Stimulated activated CD4-positive, alpha-beta T cell treated with anti-CD3 and anti-CD28 coated beads, TNF-alpha, amount 100 ng/mL, for 1 hour (primary cell): ENCODE data around the gene IBA57.
"Not testable (repeated sequence)": the region's sequence is repeated elsewhere in the genome, so short reads cannot be mapped to it uniquely, and the experiment has no call there.

Source experiments
- DNase-seq, 3 donors: peaks; one replicate each; pipeline ENCODE4 v3.0.0-alpha.2; 2020; ENCODE audit warnings: low read depth in 3 of 3, low spot score in 1 of 3

The IBA57 gene

DNA sequence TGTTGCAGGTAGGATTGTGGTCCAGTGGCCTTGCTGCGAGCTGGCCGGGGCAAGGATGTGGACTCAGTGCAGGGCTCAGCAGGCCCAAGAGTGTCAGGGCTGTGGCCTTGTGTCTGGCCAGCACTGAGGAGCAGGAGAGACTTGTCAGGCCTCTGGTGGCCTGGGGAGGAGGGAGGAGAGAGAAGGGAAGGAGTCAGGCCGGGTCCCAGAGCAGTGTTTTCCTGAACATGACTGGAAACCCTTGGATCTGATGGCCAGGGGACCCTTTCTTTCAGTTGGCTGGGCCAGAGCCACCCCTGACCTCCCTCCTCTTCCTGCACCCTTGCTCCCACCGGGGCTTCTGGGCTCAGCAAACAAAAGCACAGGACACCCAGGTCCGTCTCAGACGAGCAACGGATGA is 5.1 kb downstream of the IBA57 start:
- no peak for DNase-seq

DNA sequence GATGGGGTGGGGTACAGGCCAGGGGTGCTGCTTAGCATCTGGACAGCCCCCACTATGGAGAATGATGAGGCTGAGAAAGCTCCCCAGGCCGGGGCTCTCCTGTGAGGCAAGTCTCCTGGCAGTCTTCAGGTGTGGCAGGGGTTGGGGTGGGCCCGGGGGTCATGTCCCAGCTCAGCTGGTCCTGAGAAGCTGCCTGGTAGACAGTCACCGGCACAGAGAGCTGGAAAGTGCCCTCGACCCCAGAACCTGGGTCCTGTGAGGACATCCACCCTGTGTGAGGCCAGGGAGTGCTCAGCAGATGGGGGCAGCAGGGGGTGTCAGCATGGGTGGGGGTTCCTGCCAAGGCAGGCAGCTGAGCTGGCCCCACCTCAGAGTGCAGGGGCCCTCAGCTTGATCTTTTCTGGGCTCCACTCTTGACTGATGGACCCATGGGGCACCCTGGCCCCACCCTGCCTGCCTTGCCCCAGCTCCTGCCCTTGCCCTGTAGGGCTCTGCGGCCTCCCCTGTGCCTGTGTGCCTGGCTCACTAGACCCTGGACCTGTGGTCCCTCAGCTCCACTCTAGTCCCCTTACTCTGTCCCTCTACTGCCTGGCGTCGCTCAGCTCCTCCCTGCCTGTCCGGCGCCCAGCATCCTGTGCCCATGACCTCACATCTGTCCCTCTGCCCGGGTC is 5.8 kb downstream of the IBA57 start:
- no peak for DNase-seq

DNA sequence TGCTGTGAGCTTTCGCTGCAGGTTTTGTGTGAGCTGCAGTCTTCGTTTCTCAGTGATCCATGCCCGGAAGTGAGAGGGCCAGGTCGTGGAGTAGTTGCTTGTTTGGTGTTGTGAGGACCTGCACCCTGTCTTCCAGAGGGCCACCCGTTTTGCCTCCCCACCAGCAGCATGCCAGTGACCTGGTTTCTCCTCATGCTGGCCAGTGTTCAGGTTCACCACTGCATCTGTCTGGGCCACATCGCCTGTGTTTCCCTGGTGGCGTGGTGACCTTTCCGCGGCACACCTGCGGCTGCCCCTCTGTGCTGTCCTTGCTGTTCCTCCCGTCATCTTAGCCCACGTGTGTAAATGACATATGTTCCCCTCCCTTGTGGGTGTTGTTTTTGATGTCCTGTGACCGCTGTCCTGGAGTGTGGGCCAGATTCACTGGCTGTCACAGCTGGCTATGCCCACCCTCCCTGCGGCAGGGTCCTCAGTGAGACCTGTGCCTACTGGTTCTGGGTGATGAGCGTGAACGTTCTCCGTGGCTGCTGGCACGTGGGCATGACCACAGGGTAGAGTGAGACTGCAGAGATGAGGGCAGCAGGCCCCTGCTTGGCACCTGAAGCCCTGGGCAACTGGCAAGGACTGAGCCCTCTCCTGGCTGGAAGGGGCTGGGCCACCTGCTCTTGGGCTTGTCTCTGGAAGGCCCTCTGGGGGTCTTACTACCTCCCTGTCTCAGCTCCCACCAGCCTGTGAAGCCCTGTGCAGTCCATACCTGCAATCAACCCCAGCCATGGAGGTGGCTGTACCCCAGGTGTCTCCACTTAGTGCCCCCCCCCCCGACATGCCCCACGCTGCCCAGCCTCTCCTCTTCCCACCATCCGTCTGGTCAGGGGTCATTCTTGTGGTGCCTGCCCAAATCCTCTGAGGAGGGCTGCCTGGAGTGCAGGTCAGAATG is 7.3 kb downstream of the IBA57 start:
- no peak for DNase-seq

DNA sequence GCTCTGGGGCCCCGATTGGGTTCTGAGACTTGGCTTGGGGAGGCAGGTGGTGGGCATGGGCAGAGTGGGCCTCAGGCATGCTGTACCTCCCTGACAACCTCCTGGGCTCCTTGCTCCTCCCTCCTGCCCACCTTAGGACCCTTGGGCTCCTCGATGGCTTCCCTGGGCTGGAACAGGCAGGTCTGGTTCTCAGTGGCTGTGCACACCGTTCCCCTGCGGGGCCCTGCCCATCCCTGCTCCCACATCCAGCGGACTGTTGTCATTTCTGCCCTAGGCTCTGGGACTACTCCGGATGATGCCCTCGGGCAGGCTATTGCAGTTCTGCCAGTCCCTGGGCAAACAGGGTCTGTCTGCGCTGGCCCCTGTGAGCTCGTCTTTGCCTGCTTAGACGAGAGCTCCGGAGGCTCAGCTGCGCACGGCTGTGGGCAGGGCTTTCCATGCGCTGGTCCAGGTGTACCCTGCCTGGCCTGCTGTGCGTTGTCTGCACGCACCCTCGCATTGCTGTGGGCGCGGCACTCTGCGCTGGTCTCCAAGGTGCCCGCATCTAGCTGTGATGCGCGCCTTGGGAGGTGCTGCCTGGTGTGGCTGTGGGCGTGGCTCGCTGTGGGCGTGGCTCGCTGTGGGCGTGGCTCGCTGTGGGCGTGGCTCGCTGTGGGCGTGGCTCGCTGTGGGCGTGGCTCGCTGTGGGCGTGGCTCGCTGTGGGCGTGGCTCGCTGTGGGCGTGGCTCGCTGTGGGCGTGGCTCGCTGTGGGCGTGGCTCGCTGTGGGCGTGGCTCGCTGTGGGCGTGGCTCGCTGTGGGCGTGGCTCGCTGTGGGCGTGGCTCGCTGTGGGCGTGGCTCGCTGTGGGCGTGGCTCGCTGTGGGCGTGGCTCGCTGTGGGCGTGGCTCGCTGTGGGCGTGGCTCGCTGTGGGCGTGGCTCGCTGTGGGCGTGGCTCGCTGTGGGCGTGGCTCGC is 8.2 kb downstream of the IBA57 start:
- DNase-seq = not testable (repeated sequence)

DNA sequence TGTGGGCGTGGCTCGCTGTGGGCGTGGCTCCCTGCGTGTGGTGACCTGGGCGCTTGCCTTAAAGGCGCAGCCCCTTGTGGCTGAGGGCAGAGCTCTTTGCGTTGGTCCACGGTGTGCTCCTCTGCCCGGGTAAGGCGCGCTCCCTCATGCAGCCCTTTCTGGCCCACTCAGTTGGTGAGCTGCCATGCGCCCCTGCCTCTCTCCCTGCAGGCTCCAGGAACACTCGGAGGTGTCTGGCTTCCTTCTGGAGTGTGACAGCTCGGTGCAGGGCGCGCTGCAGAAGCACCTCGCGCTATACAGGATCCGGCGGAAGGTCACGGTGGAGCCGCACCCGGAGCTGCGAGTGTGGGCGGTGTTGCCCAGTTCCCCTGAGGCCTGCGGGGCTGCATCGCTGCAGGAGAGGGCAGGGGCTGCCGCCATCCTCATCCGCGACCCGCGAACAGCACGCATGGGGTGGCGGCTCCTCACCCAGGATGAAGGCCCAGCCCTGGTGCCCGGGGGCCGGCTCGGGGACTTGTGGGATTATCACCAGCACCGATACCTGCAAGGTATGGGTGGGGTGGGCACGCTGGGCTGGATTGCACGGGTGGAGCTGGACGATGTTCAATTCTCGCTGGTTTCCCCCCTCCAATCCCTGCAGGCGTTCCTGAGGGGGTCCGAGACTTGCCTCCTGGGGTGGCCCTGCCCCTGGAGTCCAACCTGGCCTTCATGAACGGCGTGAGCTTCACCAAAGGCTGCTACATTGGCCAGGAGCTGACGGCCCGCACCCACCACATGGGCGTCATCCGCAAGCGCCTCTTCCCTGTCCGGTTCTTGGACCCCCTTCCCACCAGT is 9.1 kb downstream of the IBA57 start:
- DNase-seq = no peak

DNA sequence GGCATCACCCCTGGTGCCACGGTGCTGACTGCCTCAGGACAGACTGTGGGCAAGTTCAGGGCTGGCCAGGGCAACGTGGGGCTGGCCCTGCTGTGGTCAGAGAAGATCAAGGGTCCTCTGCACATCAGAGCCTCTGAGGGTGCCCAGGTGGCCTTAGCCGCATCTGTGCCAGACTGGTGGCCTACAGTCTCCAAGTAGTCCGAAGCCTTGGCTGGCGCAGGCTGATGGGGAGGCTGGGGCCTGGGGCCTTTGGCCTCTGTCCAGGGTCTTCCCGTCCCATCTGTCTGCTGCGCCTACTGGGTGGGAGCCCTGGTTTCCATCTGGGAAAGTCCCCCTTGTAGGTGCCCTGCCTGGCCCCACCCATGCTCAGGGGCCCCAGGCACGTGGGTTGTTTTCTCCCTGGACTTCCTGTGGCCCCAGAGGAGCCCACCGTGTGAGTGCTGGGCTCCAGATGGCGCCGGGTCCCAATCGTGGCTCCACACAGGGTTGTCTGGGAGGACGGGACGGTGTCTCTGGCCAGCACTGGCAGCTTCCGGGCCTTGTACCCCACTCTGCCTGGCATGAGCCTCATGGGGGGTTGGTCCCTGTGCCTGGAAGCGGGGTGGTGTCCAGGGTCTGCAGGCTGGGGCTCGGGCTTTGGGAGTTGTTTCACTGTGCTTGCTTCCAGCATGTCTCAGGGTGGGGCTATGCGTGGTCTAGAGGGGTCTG is 9.9 kb downstream of the IBA57 start:
- DNase-seq = no peak

DNA sequence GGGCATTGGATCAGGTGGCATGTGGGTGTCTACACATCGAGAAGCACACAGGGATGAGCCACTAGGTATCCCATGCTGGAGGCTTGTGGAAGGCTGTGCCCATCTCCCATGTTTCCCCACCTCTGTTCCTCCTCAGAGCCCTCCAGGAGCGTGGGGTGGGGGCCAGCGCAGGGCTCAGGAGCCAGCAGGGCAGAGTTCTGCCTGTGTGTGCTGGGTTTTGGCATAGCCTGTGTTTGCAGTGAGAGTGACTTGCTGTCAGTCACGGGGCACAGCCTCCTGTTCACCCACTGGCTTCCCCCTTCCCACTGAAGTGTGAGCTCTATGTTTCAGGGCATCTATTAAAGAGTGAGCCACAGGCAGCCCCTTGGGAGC is 10.4 kb downstream of the IBA57 start:
- DNase-seq = no peak

DNA sequence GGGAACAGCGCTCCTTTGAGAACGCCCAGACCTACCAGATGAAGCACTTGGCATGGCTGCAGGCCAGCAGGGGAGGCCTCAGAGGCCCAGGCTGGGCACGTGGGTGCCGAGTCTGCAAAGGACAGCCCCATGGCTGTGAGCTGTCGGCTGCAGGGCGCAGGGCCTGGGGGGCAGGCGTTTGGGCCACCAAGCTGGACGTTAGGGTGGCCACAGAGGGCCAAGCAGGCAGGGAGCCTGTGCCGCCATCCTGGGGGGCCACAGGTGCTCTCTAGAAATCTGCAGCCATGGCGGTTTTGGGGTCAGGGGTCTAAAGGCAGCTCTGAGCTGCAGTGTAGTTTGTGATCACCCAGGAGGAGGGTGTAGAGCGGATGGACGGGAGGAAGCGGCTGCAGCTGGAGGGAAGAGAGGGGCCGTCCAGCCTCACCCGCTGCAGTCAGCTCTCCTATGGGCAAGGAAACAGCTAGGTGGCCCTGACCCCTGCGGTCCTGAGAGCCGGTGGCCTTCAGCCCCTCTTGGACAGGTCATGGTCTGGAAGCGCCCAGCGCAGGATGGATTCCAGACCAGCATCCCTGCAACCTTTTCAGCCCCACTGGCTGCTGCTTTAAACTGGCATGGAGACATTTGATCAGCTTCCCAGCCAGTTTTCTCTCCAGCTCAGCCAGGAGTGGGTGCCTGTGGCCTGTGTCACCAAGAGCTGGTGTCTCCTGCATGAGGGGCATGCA is 11.0 kb downstream of the IBA57 start:
- no peak for DNase-seq

DNA sequence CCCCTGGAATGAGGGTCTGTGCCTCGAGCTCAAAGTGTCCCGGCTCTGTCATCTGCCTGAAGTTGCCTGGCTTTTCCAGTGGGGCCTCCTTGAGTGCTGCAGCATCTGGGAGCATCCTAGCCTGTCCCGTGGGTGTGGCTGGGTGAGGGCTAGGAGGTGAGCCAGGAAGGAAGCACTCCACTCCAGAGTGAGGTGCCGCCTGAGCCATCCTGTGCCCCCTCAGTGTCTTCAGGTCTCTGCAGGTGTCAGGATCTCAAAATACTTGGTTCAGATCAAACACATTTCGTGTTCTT is 11.5 kb downstream of the IBA57 start:
- no peak for DNase-seq

DNA sequence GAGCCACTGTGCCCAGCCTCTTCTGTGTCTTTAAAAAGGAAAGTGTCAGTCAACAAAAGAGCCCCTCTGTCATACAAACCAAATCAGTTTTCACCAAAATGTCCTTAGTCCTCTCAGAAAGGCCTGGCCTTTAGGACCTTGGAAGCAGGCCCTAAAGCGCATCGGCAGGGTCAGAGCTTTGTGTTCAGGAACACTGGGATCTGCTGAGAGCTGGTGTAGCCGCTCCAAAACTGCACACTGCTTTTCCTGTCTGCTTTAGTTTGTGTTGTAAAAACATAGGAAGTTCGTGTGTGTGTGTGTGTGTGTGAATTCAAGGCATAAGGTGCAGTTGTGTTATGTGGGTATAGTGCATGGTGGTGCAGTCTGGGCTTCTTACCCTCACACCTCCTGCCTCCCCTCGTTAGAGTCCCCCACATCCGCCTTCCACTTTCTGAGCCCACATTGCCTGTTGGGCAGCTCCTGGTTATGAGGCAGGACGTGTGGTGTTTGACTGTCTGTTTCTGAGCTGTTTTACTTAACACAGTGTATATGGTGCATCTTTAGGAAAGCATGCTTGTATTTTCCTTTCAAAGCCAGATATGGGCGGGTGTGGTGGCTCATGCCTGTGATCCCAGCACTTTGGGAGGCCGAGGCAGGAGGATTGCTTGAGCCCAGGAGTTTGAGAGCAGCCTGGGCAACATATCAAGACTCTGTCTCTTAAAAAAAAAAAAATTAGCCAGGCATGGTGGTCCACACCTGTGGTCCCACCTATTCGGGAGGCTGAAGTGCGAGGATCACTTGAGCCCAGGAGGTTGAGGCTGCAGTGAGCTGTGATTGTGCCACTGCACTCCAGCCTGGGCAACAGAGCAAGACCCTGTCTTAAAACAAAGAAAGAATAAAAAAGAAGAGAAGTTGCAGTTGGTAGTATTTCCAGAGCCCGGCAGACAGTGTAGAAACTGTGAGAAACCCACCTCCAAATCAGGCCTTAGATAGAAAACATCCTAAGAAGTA is 12.4 kb downstream of the IBA57 start:
- DNase-seq = no peak

DNA sequence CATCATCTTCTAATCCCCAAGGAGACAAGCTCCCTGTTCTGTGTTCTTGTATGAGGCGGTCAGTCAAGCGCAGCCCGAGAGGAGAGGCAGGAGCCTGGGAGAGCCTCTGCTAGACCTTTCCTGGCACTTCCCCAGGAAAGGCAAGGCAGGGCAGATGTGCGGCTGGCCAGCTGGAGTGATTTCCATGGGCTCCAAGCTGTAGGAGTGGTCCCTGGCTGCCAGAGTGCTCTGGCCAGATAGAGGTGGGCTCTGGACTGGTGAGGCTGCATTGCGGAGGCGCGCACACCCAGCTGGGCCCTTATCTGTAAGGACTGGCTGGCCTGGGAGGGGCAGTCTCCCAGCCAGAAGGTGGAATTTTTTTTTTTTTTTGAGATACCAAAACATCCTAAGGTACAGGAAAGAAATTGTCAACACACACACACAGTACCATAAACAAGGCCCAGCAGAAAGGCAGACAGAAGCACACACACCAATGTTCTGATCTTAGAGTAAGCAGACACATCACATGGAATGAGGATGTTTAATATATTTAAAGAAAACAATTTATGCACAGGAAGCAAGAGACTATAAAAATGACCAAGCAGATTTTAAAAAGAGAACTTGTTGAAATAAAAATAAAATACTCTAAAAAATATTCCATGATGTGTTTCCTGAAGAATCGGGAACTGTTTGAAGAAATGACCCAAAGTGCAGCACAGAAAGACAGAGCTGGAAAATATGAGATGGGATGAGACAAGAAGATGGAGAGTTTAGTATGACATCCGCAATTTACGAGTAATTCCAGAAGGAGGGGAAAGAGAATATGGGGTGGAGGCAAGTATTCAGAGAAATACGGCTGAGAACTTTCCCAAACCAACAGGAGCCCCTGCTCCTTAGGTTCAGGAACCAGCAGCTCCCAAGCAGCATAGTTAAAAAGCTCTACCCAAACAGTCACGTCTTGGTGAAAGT is 13.4 kb downstream of the IBA57 start:
- DNase-seq = no peak

DNA sequence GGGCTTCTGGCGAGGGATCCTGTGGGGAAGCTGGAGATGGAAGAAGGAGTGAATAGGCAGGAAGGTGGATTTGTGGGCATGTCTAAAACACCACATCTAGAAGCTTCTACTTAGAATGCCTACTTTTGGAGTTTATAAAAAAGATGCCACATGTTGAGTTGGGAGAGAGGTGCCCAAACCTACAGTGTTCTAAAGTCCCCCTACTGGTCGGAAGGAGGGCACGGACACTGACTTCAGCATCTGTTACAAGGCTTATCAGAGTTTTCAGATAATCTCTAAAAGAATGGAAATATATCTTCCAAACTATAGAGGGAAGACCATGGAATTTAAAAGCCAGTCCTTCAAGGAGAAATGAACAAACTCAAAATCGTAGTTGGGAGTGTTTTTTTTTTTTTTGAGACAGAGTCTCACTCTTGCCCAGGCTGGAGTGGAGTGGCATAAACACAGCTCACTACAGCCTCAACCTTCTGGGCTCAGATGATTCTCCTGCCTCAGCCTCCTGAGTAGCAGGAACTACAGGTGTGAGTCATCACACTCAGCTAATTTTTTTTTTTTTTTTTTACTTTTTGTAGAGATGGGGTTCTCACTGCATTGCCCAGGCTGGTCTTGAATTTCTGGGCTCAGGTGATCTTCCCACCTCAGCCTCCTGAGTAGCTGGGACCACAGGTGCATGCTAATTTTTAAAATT is 14.8 kb downstream of the IBA57 start:
- no peak for DNase-seq

DNA sequence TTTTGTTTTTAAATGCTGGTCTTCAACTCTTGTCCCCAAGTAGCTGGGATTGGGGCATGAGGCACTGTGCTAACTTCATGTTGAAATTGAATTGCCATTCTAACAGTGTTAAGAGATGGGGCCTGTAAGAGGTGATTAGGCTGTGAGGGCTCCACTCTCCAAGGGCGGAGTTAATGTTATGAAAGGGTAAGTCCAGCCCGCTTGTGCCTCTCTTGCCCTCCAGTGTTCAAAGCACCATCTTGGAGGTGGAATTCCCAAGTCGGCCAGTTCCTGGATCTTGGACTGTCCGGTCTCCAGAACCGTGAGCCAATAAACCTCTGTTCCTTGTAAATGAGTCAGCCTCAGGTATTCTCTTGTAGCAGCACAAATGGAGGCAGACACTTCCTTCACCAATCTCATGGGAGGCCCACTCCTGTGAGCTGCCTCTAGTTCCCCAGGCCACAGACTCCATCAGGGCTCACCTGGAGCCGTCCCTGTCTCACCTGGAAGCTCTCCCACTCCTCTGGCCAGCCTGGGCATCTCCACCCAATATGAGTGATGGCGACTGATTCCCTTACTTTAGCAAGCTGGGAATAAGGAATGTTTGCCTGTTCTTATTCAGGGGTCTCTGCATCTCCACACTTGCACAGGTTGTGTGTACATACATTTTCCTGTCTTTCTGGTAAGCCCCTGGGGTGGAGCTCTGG is 15.5 kb downstream of the IBA57 start:
- DNase-seq = no peak

DNA sequence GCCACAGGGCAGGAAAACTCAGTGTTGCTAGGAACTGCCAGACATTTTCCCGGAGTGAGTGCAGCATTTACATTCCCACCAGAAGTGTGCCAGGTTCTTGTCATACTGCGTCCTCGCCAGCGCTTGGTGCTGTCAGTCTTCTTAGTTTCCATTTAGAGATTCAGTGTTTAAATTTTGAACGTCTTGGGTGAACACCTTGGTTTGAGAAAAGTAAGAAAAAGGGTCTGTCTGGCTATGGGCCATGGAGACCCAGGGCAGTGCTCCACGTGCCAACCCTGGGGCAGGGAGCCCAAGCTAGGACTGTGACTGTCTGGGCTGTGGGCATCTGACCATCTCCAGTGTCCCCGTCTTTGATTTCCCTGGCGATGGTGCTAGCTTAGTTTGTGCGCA is 16.0 kb downstream of the IBA57 start:
- DNase-seq = no peak

DNA sequence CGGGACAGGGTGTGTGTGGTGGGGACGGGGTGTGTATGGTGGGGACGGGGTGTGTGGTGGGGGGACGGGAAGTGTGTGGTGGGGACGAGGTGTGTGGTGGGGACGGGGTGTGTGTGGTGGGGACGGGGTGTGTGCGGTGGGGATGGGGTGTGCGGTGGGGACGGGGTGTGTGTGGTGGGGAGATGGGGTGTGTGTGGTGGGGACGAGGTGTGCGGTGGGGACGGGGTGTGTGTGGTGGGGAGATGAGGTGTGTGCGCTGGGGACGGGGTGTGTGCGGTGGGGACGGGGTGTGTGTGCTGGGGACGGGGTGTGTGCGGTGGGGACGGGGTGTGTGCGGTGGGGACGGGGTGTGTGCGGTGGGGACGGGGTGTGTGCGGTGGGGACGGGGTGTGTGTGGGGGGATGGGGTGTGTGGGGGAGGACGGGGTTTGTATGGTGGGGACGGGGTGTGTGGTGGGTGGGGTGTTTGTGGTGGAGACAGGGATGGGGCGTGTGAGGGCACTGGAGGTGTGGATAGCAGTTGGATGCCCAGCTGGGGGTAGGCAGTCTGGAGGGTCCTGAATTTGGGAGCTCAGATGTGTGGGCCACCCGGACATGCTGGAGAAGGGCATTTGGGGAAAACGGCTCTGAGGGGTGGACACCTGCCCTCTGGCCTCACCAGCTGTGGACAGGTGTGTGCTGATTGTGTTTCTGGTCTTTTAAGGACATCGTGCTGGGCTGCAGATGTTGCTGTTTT is 16.9 kb downstream of the IBA57 start:
- DNase-seq = no peak
